Endothelial cell of umbilical vein (primary cell): ENCODE results near the gene CLEC4A. TPM values are rescaled to one million over a fixed set of nuclear protein-coding genes. Genes with fewer than 3 reads are reported as not detected.
"Not testable (repeated sequence)": the region's sequence is repeated elsewhere in the genome, so short reads cannot be mapped to it uniquely, and the experiment has no call there.

ENCODE experiments used
- BruUV-seq: library from RNA; stranded (reverse); fragments of 400-500 nt; replicated peaks from 2 replicates; lab custom pipeline; 2021; lab: Mats Ljungman, UMichigan
- CTCF ChIA-PET: fragments of 300-600, 350-600 bp; sonication (Branson Sonifier 250); formaldehyde crosslinking; loops from one replicate; lab custom pipeline; 2021; ENCODE audit warnings: antibody characterized with exemption, inconsistent platforms; lab: Charles Lee
- POLR2A ChIA-PET: fragments of 300-600, 350-600 bp; sonication (Branson Sonifier 250); formaldehyde crosslinking; loops from one replicate; lab custom pipeline; 2021; ENCODE audit warnings: antibody characterized with exemption, inconsistent platforms; lab: Charles Lee
- DNase-seq: peaks from one replicate; pipeline ENCODE4 v3.0.0-alpha.2; 2011; ENCODE audit warnings: low read depth, low spot score
- FAIRE-seq: peaks from 2 replicates; lab custom pipeline; 2011; peaks lifted over from hg19 to GRCh38; lab: Jason Lieb, UNC
- H2AFZ ChIP-seq: 2 replicates; pipeline ENCODE4 v1.6.0; 2012; ENCODE audit warnings: low read depth, low read length, control low read depth, inconsistent platforms
- H3K27ac ChIP-seq: 2 replicates; pipeline ENCODE4 v1.5.1; 2011; ENCODE audit warnings: low read depth, mild to moderate bottlenecking, control low read depth, low read length, moderate library complexity; ENCODE audit not compliant: insufficient read depth
- H3K27me3 ChIP-seq, 2 experiments: 2 replicates each; pipeline versions ENCODE4 v1.6.0 to v1.6.1; 2011; ENCODE audit warnings: low read length in 2 of 2, mixed read lengths in 1 of 2; ENCODE audit not compliant: control insufficient read depth in 2 of 2, insufficient read depth in 2 of 2
- H3K36me3 ChIP-seq, 2 experiments: 2 replicates in 1 of 2; 3 replicates in 1 of 2; pipeline ENCODE4 v1.5.1; 2011; ENCODE audit warnings: low read length in 2 of 2, mild to moderate bottlenecking in 1 of 2, moderate library complexity in 1 of 2; ENCODE audit not compliant: control insufficient read depth in 2 of 2, insufficient read depth in 2 of 2; ENCODE audit errors: extremely low read depth in 1 of 2
- H3K4me1 ChIP-seq: 3 replicates; pipeline ENCODE4 v1.5.1; 2011; ENCODE audit warnings: mild to moderate bottlenecking, low read length; ENCODE audit not compliant: control insufficient read depth, insufficient read depth; ENCODE audit errors: extremely low read depth
- H3K4me2 ChIP-seq: 2 replicates; pipeline ENCODE4 v1.6.1; 2011; ENCODE audit warnings: low read length, control low read depth, mixed read lengths; ENCODE audit not compliant: insufficient read depth
- H3K4me3 ChIP-seq, 3 experiments: fragments of 200-600 bp in 1 of 3; sonication (generic), shearing (Covaris generic) in 1 of 3; replicated peaks in 1 of 3; 2 replicates each; pipeline ENCODE4 v1.5.1; 2011 to 2016; ENCODE audit warnings: control low read depth in 3 of 3, low read length in 3 of 3, mild to moderate bottlenecking in 2 of 3, inconsistent platforms in 1 of 3, low read depth in 1 of 3, moderate library complexity in 1 of 3; ENCODE audit not compliant: insufficient read depth in 1 of 3
- H3K79me2 ChIP-seq: 2 replicates; pipeline ENCODE4 v1.6.0; 2012; ENCODE audit warnings: low read length, inconsistent platforms; ENCODE audit not compliant: control insufficient read depth, insufficient read depth
- H3K9ac ChIP-seq: replicated peaks from 2 replicates; pipeline ENCODE3; 2011; ENCODE audit warnings: low read length, control low read depth; ENCODE audit not compliant: insufficient read depth; ENCODE audit errors: extremely low read depth
- H3K9me1 ChIP-seq: replicated peaks from 3 replicates; pipeline ENCODE4 v1.6.0; 2011; ENCODE audit warnings: mild to moderate bottlenecking, low read length; ENCODE audit not compliant: control insufficient read depth, insufficient read depth; ENCODE audit errors: extremely low read depth
- H3K9me3 ChIP-seq: replicated peaks from 2 replicates; pipeline ENCODE4 v1.5.1; 2012; ENCODE audit warnings: low read length, inconsistent platforms; ENCODE audit not compliant: control insufficient read depth, insufficient read depth
- H4K20me1 ChIP-seq: replicated peaks from 2 replicates; pipeline ENCODE3; 2011; ENCODE audit warnings: mild to moderate bottlenecking, low read length; ENCODE audit not compliant: control insufficient read depth, insufficient read depth; ENCODE audit errors: extremely low read depth
- CTCF ChIP-seq, 2 donors: IDR thresholded peaks; 1 replicate in 1 of 2; 2 replicates in 1 of 2; pipeline ENCODE4 v1.5.1; 2011; ENCODE audit warnings: low read length in 2 of 2, mild to moderate bottlenecking in 2 of 2, moderate library complexity in 2 of 2, control low read depth in 1 of 2, inconsistent platforms in 1 of 2, low read depth in 1 of 2; ENCODE audit not compliant: insufficient read depth in 1 of 2; ENCODE audit errors: extremely low read depth in 1 of 2
- EZH2 ChIP-seq: IDR thresholded peaks from 2 replicates; pipeline ENCODE4 v1.6.1; 2012; ENCODE audit warnings: borderline replicate concordance, low read depth, mild to moderate bottlenecking, moderate library complexity, low read length, inconsistent platforms; ENCODE audit not compliant: severe bottlenecking
- FOS ChIP-seq: IDR thresholded peaks from 2 replicates; pipeline ENCODE4 v1.6.1; 2011; ENCODE audit warnings: mild to moderate bottlenecking, low read length, moderate library complexity, borderline replicate concordance; ENCODE audit not compliant: insufficient read depth
- GATA2 ChIP-seq: IDR thresholded peaks from 2 replicates; pipeline ENCODE4 v1.7.0; 2011; ENCODE audit warnings: low read depth, mild to moderate bottlenecking, moderate library complexity, mixed read lengths, low read length; ENCODE audit not compliant: insufficient read length, insufficient read depth
- JUN ChIP-seq: IDR thresholded peaks from 2 replicates; pipeline ENCODE4 v1.6.1; 2011; ENCODE audit warnings: borderline replicate concordance, low read depth; ENCODE audit not compliant: insufficient read length, insufficient read depth
- MYC ChIP-seq: IDR thresholded peaks from one replicate; pipeline ENCODE4 v1.6.1; 2011; ENCODE audit warnings: mild to moderate bottlenecking, low read depth, low read length
- POLR2A ChIP-seq: IDR thresholded peaks from 2 replicates; pipeline ENCODE4 v1.6.1; 2012; ENCODE audit warnings: low read depth, mild to moderate bottlenecking, control low read depth, low read length
- POLR2AphosphoS5 ChIP-seq: IDR thresholded peaks from 2 replicates; pipeline ENCODE4 v1.6.1; 2012; ENCODE audit warnings: low read depth, mild to moderate bottlenecking, control low read depth, low read length, moderate library complexity; ENCODE audit not compliant: insufficient read depth
- dilution Hi-C: fragments of 300-500 bp; cut with MboI; formaldehyde crosslinking; loops from one replicate; pipeline ENCODE4 v1.15.0; 2019; ENCODE audit warnings: low sequenced_read_pairs; ENCODE audit not compliant: extremely low pct_ligation_motif_present
- intact Hi-C: fragments of 100-400 bp; cut with micrococcal nuclease; formaldehyde crosslinking; loops from one replicate; pipeline ENCODE4 v1.10.0; 2022
- polyA plus RNA-seq, 4 experiments: library from polyadenylated mRNA; depleted of rRNA in 3 of 4; stranded (reverse) in 3 of 4; unstranded in 1 of 4; fragments of >200 nt; gene quantifications; 2 replicates each; pipeline versions ENCODE4 v1.2.1 to v1.2.3, GENCODE V29; 2011 to 2012; ENCODE audit warnings: missing spikeins in 1 of 4
- total RNA-seq: library from RNA; stranded (reverse); gene quantifications from 2 replicates; pipeline ENCODE4 v1.2.3, GENCODE V29; 2021
- TF ChIP-seq, protein P1 (sequence below): IDR thresholded peaks from 2 replicates; pipeline ENCODE4 v1.6.1; 2011; ENCODE audit not compliant: insufficient read depth, insufficient read length

Gene CLEC4A
- total and polyA plus RNA-seq, 2 donors (not counting 3 experiments of a cell fraction or from before 2014, with no cell fraction given), result 0.52 to 0.86 TPM

DNA sequence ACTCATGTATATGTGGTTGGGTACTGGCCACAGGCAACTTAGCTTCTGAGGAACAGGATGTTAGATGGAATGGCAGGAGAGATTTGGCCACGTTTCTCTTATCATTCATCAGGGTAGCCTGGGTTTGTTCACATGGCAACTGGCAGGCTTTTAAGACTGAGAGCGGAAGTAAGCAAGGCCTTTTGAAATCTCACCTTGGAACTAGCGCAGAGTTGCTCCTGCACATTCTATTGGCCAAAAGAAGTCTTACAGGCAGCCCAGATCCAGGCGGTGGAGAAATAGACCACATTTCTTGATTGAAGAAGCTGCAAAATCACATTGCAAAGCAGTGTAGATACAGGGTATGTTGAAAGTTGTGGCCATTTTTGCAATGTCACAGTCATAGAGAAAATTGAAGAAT, 3.7 kb downstream of the CLEC4A start:
- Histone ChIP-seq H3K4me1 (no peaks in the 10 kb centered on the region), H3K9me1 (no peaks in the 10 kb centered on the region), H3K27me3 (no peaks in the 10 kb centered on the region), H3K4me3 (no peak overlapping the region), H2AFZ (no peak overlapping the region), H3K79me2 (no peaks in the 10 kb centered on the region), H3K9me3 (no peaks in the 10 kb centered on the region), H4K20me1 (no peaks in the 10 kb centered on the region), H3K36me3 (no peaks in the 10 kb centered on the region), H3K4me2 (no peak overlapping the region), H3K27ac (no peak overlapping the region), H3K9ac (no peak overlapping the region)
- dilution Hi-C loops, result no loop called here
- CTCF ChIA-PET, result interaction anchor here (0.6 kb wide), 1 partner anchor 377 kb away, joined by 3 read pairs; no protein-coding TSS in a partner anchor
- POLR2A ChIA-PET, result no interaction called here
- BruUV-seq, result no TSS peak
- intact Hi-C loops, result no loop called here
- TF ChIP-seq JUN (no peak), GATA2 (no peak), EZH2 (no peak), MYC (no peak), POLR2AphosphoS5 (no peak), CTCF (IDR thresholded peaks at IDR 0.05; ENCODE audit: extremely low read depth in 1 of 2, insufficient read depth in 1 of 2, low read depth in 1 of 2, low read length in 2 of 2) (no peak), FOS (no peak), POLR2A (no peak)
- TF ChIP-seq, protein P1, sequence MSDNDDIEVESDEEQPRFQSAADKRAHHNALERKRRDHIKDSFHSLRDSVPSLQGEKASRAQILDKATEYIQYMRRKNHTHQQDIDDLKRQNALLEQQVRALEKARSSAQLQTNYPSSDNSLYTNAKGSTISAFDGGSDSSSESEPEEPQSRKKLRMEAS, result no peak
- FAIRE-seq, result no peak
- no peak for DNase-seq

- H3K9me1 ChIP-seq, POLR2A ChIA-PET, H3K4me1 ChIP-seq, H3K27ac ChIP-seq, intact Hi-C loops, H3K79me2 ChIP-seq, H3K9me3 ChIP-seq, FAIRE-seq, H3K9ac ChIP-seq, DNase-seq, H3K4me2 ChIP-seq, H3K27me3 ChIP-seq, CTCF ChIA-PET, H3K36me3 ChIP-seq, H3K4me3 ChIP-seq, H4K20me1 ChIP-seq, dilution Hi-C loops, H2AFZ ChIP-seq, BruUV-seq: not testable (repeated sequence)
Observed at GRCh38 chr12:8133636-8134397, 10.4 kb downstream of the CLEC4A start.
